Neural cell (in vitro differentiated cells): ENCODE measurements around the gene RTL1. TPM values are rescaled to one million over a fixed set of nuclear protein-coding genes. Genes with fewer than 3 reads are reported as not detected.

Experiments used
- H2AFZ ChIP-seq: fragments of 200-600, 300-800 bp; sonication (generic), shearing (Covaris generic); 2 replicates; pipeline ENCODE4 v1.6.0; 2014; ENCODE audit warnings: low read depth, mild to moderate bottlenecking, antibody characterized with exemption, low read length, moderate library complexity
- H3F3A ChIP-seq: fragments of 200-600 bp; shearing (Covaris generic); 2 replicates; pipeline ENCODE4 v1.6.1; 2016; ENCODE audit warnings: mild to moderate bottlenecking, moderate library complexity, mixed read lengths, antibody characterized with exemption, low read length; ENCODE audit not compliant: insufficient read depth, poor library complexity, severe bottlenecking
- H3K27ac ChIP-seq: fragments of 200-600, 300-800 bp; sonication (generic), shearing (Covaris generic); 2 replicates; pipeline ENCODE4 v1.5.1; 2014; ENCODE audit warnings: mild to moderate bottlenecking, low read length, moderate library complexity
- H3K27me3 ChIP-seq: fragments of 300-800, 200-600 bp; sonication (generic), shearing (Covaris generic); 2 replicates; pipeline ENCODE4 v1.6.0; 2014; ENCODE audit warnings: mild to moderate bottlenecking, low read depth, low read length, moderate library complexity; ENCODE audit not compliant: insufficient read depth
- H3K36me3 ChIP-seq: fragments of 300-800, 200-600 bp; sonication (generic), shearing (Covaris generic); 2 replicates; pipeline ENCODE4 v1.5.1; 2014; ENCODE audit warnings: mild to moderate bottlenecking, antibody characterized with exemption, low read length, moderate library complexity; ENCODE audit not compliant: insufficient read depth
- H3K4me2 ChIP-seq: fragments of 300-800, 200-600 bp; sonication (generic), shearing (Covaris generic); 2 replicates; pipeline ENCODE4 v1.6.0; 2014; ENCODE audit warnings: mild to moderate bottlenecking, low read length
- H3K4me3 ChIP-seq: fragments of 300-800, 200-600 bp; sonication (generic), shearing (Covaris generic); 2 replicates; pipeline ENCODE4 v1.5.1; 2014; ENCODE audit warnings: mild to moderate bottlenecking, low read length, moderate library complexity
- H3K79me2 ChIP-seq: fragments of 200-600 bp; shearing (Covaris generic); replicated peaks from 2 replicates; pipeline ENCODE4 v1.6.0; 2014; ENCODE audit warnings: mild to moderate bottlenecking, low read length, moderate library complexity; ENCODE audit not compliant: insufficient read depth
- H3K9ac ChIP-seq: fragments of 300-800, 200-600 bp; sonication (generic), shearing (Covaris generic); 2 replicates; pipeline ENCODE4 v1.6.1; 2016; ENCODE audit warnings: mild to moderate bottlenecking, low read length, mixed read lengths
- H3K9me2 ChIP-seq: fragments of 200-600 bp; shearing (Covaris generic); 2 replicates; pipeline ENCODE4 v1.6.1; 2016; ENCODE audit warnings: mild to moderate bottlenecking, low read length, mixed read lengths; ENCODE audit not compliant: insufficient read depth
- H3K9me3 ChIP-seq: fragments of 200-600, 300-800 bp; sonication (generic), shearing (Covaris generic); 2 replicates; pipeline ENCODE4 v1.6.1; 2016; ENCODE audit warnings: mild to moderate bottlenecking, mixed run types, low read length, moderate library complexity, mixed read lengths
- H4K20me1 ChIP-seq: fragments of 200-600 bp; shearing (Covaris generic); 2 replicates; pipeline ENCODE4 v1.6.1; 2016; ENCODE audit warnings: mild to moderate bottlenecking, mixed run types; ENCODE audit not compliant: insufficient read depth
- CTCF ChIP-seq: fragments of 450-650 bp; IDR thresholded peaks from 2 replicates; pipeline ENCODE4 v1.5.1; 2014; ENCODE audit warnings: antibody characterized with exemption, mild to moderate bottlenecking, moderate library complexity; ENCODE audit not compliant: poor library complexity, severe bottlenecking
- EP300 ChIP-seq: fragments of 450-650 bp; conservative IDR thresholded peaks from 2 replicates; pipeline ENCODE4 v1.6.1; 2014; ENCODE audit warnings: antibody characterized with exemption, mild to moderate bottlenecking, moderate library complexity; ENCODE audit not compliant: poor library complexity, severe bottlenecking
- EZH2 ChIP-seq: fragments of 200-600, 300-800 bp; shearing (Covaris generic), sonication (generic); IDR thresholded peaks from 2 replicates; pipeline ENCODE4 v1.6.1; 2014; ENCODE audit warnings: antibody characterized with exemption, low read length, borderline replicate concordance, mild to moderate bottlenecking; ENCODE audit not compliant: insufficient read depth, poor library complexity, severe bottlenecking
- MXI1 ChIP-seq: fragments of 450-650 bp; conservative IDR thresholded peaks from 2 replicates; pipeline ENCODE4 v1.6.1; 2014; ENCODE audit warnings: antibody characterized with exemption, mild to moderate bottlenecking; ENCODE audit not compliant: poor library complexity, severe bottlenecking
- POLR2AphosphoS5 ChIP-seq: IDR thresholded peaks from 2 replicates; pipeline ENCODE4 v1.6.1; 2012
- RAD21 ChIP-seq: fragments of 450-650 bp; conservative IDR thresholded peaks from 2 replicates; pipeline ENCODE4 v1.6.1; 2014; ENCODE audit warnings: antibody characterized with exemption, mild to moderate bottlenecking, moderate library complexity
- REST ChIP-seq: IDR thresholded peaks from 2 replicates; pipeline ENCODE4 v1.6.1; 2012; ENCODE audit warnings: borderline replicate concordance
- SMC3 ChIP-seq: fragments of 450-650 bp; conservative IDR thresholded peaks from 2 replicates; pipeline ENCODE4 v1.6.1; 2014; ENCODE audit warnings: antibody characterized with exemption, mild to moderate bottlenecking, moderate library complexity; ENCODE audit not compliant: poor library complexity
- TAF1 ChIP-seq: IDR thresholded peaks from 2 replicates; pipeline ENCODE4 v1.6.1; 2012; ENCODE audit warnings: low read depth
- polyA plus RNA-seq: library from polyadenylated mRNA; depleted of rRNA; stranded (reverse); fragments of >200 nt; gene quantifications from 2 replicates; pipeline ENCODE4 v1.2.3, GENCODE V29; 2014

The RTL1 gene
- polyA plus RNA-seq, 1 donor from 2014 or later, result not detected

GRCh38 chr14:100888789-100889315 is 14.7 kb downstream of the RTL1 start:
- Histone ChIP-seq H3K9ac (no peak overlapping the region), H3K4me3 (no peak overlapping the region), H3K79me2 (no peaks in the 10 kb centered on the region), H3F3A (no peaks in the 10 kb centered on the region), H3K9me2 (no peaks in the 10 kb centered on the region), H3K27me3 (no peaks in the 10 kb centered on the region), H3K27ac (no peak overlapping the region), H3K9me3 (no peaks in the 10 kb centered on the region), H3K4me2 (no peak overlapping the region), H3K36me3 (no peaks in the 10 kb centered on the region), H2AFZ (no peak overlapping the region), H4K20me1 (no peaks in the 10 kb centered on the region)
- TF ChIP-seq RAD21 (no peak), EZH2 (no peak), MXI1 (no peak), TAF1 (no peak), POLR2AphosphoS5 (no peak), EP300 (no peak), SMC3 (no peak)

GRCh38 chr14:100887728-100888335 is 15.7 kb downstream of the RTL1 start:
- Histone ChIP-seq H3K9ac (no peak overlapping the region), H4K20me1 (no peaks in the 10 kb centered on the region), H3K36me3 (no peaks in the 10 kb centered on the region), H3K27me3 (no peaks in the 10 kb centered on the region), H3K9me3 (no peaks in the 10 kb centered on the region), H3K4me3 (no peak overlapping the region), H3K4me2 (no peak overlapping the region), H3F3A (no peaks in the 10 kb centered on the region), H3K9me2 (no peaks in the 10 kb centered on the region), H2AFZ (no peak overlapping the region), H3K79me2 (no peaks in the 10 kb centered on the region), H3K27ac (no peak overlapping the region)
- TF ChIP-seq SMC3 (no peak), MXI1 (no peak), EZH2 (no peak), RAD21 (no peak), REST (no peak), EP300 (no peak), POLR2AphosphoS5 (no peak), TAF1 (no peak), CTCF (no peak)
